Choroid plexus epithelial cell (primary cell): Measurements from ENCODE around the gene GNL1.
"Not testable (repeated sequence)": the region's sequence is repeated elsewhere in the genome, so short reads cannot be mapped to it uniquely, and the experiment has no call there.

Source experiments
- DNase-seq: peaks from one replicate; pipeline ENCODE4 v3.0.0-alpha.2; 2010; ENCODE audit warnings: low read depth
- H3K4me3 ChIP-seq: 2 replicates; pipeline ENCODE4 v1.5.1; 2011; ENCODE audit warnings: low read depth, mild to moderate bottlenecking, control low read depth, low read length, moderate library complexity
- CTCF ChIP-seq: conservative IDR thresholded peaks from 2 replicates; pipeline ENCODE4 v1.5.1; 2011; ENCODE audit warnings: low read depth, mild to moderate bottlenecking, control low read depth, inconsistent platforms, low read length, moderate library complexity

Gene GNL1

GRCh38 chr6:30598912-30599624, 42.8 kb upstream of the GNL1 start:
- no peak for DNase-seq
- no peak for TF ChIP-seq CTCF
- no peak overlapping the region for H3K4me3 ChIP-seq

GRCh38 chr6:30597315-30598144, 41.2 kb upstream of the GNL1 start:
- DNase-seq = peak; percentile 90
- peak; percentile 82 for TF ChIP-seq CTCF
- H3K4me3 ChIP-seq = not testable (repeated sequence)

GRCh38 chr6:30592287-30592686, 36.0 kb upstream of the GNL1 start:
- TF ChIP-seq CTCF = no peak

GRCh38 chr6:30591008-30591407, 34.7 kb upstream of the GNL1 start:
- no peak overlapping the region for H3K4me3 ChIP-seq
- peak; percentile 69 for DNase-seq
- no peak for TF ChIP-seq CTCF

More at GRCh38 chr6:30592287-30592686, 36.0 kb upstream of the GNL1 start:
- no peak for DNase-seq
- H3K4me3 ChIP-seq = no peak overlapping the region

- DNase-seq = no peak
- no peak for TF ChIP-seq CTCF
- H3K4me3 ChIP-seq = no peak overlapping the region
Observed at GRCh38 chr6:30590509-30590908, 34.2 kb upstream of the GNL1 start.

- TF ChIP-seq CTCF = no peak
- H3K4me3 ChIP-seq = no peak overlapping the region
Observed at GRCh38 chr6:30589754-30590358, 33.6 kb upstream of the GNL1 start.

More at GRCh38 chr6:30589754-30590358, 33.6 kb upstream of the GNL1 start:
- no peak for DNase-seq
